T-helper 2 cell treated with Interferon-gamma antibody and Interleukin-4, amounts not matched to agents 5 μg/mL and 100 μg/mL, for 36 hours (primary cell): ENCODE measurements around the gene TADA2A.
"Not testable (repeated sequence)": the region's sequence is repeated elsewhere in the genome, so short reads cannot be mapped to it uniquely, and the experiment has no call there.

Experiments
- DNase-seq: peaks from one replicate; pipeline ENCODE4 v3.0.0; 2021; ENCODE audit warnings: low spot score
- H3K27ac Mint-ChIP-seq: one replicate; pipeline ENCODE4 v1.8.0; 2021; ENCODE audit warnings: mild to moderate bottlenecking, mixed read lengths
- H3K27me3 Mint-ChIP-seq: one replicate; pipeline ENCODE4 v1.8.0; 2021; ENCODE audit warnings: low read depth, mixed read lengths
- H3K36me3 Mint-ChIP-seq: one replicate; pipeline ENCODE4 v1.8.0; 2021; ENCODE audit warnings: low read depth, mixed read lengths
- H3K4me1 Mint-ChIP-seq: one replicate; pipeline ENCODE4 v1.8.0; 2021; ENCODE audit warnings: low read depth, mixed read lengths
- H3K4me3 Mint-ChIP-seq: one replicate; pipeline ENCODE4 v1.8.0; 2022; ENCODE audit warnings: mild to moderate bottlenecking, moderate library complexity, mixed read lengths
- H3K9me3 Mint-ChIP-seq: one replicate; pipeline ENCODE4 v1.8.0; 2021; ENCODE audit warnings: mixed read lengths

Gene TADA2A

DNA sequence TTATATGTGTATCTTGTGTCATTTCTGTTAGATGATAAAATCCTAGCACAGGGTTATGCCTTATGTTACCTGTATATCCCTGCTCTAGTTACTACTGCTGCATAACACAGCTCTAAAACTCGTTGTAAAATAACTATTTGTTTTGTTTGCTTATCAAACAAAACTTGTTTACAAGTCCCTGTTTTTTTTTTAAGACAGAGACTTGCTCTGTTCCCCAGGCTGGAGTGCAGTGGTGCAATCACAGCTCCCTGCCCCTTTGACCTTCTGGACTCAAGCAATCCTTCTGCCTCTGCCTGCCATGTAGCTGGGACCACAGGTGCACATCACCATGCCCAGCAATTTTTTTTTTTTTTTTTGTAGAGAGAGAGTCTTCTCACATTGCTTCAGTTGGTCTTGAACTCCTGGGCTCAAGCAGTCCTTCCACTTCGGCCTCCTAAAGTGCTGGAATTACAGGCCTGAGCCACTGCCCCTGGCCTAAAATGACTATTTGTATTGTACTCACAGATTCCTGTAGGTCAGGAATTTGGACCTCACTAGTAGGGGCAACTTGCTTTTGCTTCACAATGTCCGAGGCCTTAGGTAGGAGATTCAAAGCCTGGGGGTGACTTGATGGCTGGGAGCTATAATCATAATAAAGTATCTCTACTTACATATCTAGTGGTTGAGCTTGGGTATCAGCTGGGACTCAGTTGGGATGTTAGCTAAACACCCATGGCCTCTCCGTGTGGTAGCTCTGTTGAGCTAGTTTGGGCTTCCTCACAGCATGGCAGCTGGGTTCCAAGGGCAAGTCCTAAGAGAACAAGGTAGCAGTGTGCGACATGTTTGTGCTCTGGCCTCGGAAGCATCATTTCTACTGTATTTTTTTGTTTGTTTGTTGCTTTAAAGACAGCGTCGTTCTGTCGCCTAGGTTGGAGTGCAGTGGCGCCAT, 95.6 kb downstream of the TADA2A start:
- no peak overlapping the region for H3K27ac Mint-ChIP-seq
- H3K36me3 Mint-ChIP-seq, result no peaks in the 10 kb centered on the region
- H3K4me3 Mint-ChIP-seq, result no peak overlapping the region
- H3K27me3 Mint-ChIP-seq, result no peaks in the 10 kb centered on the region
- DNase-seq, result no peak
- no peaks in the 10 kb centered on the region for H3K9me3 Mint-ChIP-seq
- H3K4me1 Mint-ChIP-seq, result peaks cover 6% of the 10 kb centered on the region

DNA sequence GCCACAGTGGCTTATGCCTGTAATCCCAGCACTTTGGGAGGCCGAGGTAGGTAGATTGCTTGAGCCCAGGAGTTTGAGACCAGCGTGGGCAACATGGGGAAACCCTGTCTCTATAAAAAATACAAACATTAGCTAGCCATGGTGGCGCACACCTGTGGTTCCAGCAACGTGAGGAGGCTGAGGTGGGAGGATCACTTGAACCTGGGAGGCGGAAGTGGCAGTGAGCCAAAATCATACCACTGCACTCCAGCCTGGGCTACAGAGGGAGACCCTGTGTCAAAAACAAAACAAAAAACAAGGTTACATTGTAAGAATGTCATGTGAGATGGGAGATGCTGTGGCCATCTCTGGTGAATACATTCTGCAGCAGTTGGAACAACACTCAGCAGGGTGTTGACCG, 96.5 kb downstream of the TADA2A start:
- H3K36me3 Mint-ChIP-seq, result no peaks in the 10 kb centered on the region
- peaks cover 6% of the 10 kb centered on the region for H3K4me1 Mint-ChIP-seq
- DNase-seq, result no peak
- no peaks in the 10 kb centered on the region for H3K27me3 Mint-ChIP-seq
- H3K4me3 Mint-ChIP-seq, result no peak overlapping the region
- H3K9me3 Mint-ChIP-seq, result no peaks in the 10 kb centered on the region
- H3K27ac Mint-ChIP-seq, result no peak overlapping the region

DNA sequence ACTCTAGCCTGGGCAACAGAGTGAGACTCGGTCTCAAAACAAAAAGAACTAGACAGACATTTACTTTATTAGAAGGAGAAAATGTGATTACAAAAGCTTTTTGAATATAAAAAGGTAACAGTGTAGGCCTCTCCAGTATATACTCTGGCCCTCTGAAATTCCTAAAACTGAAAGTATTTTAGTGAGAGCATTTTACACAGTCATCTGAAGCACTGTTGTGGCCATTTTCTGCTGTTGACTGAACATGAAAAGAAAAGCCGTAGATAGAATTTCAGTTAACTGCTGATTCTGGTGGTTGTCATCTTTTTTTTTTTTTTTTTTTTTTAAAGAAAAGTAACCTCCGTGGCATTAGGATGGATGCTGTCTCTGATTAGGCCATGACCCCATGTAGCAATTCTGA, 98.6 kb downstream of the TADA2A start:
- Mint-ChIP-seq H3K27me3 (no peaks in the 10 kb centered on the region), H3K9me3 (no peaks in the 10 kb centered on the region), H3K27ac (peak overlapping the region; percentile 20), H3K4me1 (peaks cover 6% of the 10 kb centered on the region), H3K4me3 (no peak overlapping the region), H3K36me3 (no peaks in the 10 kb centered on the region)
- no peak for DNase-seq

DNA sequence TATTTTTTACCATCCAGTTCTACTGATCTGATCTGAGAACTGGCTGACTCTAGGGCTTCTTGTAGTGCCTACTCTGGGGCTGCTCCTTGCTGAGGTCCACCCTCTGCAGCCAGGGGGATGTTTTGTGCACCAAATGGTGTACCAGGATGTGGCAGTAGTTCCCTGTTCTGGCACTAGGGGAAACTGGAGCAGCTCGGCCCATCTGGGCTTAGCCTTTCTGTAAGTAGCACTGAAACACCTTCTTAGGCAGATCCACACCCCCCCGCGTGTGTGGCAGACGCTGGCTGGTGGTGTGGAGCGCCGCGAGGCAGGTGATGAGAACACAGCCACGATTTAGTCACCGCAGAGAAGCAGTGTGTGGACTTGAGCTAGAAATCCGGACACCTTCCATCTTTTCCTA, 100.0 kb downstream of the TADA2A start:
- Mint-ChIP-seq H3K9me3 (no peaks in the 10 kb centered on the region), H3K4me3 (no peak overlapping the region), H3K27me3 (no peaks in the 10 kb centered on the region), H3K27ac (no peak overlapping the region), H3K36me3 (no peaks in the 10 kb centered on the region), H3K4me1 (peaks cover 7% of the 10 kb centered on the region)
- DNase-seq, result no peak

DNA sequence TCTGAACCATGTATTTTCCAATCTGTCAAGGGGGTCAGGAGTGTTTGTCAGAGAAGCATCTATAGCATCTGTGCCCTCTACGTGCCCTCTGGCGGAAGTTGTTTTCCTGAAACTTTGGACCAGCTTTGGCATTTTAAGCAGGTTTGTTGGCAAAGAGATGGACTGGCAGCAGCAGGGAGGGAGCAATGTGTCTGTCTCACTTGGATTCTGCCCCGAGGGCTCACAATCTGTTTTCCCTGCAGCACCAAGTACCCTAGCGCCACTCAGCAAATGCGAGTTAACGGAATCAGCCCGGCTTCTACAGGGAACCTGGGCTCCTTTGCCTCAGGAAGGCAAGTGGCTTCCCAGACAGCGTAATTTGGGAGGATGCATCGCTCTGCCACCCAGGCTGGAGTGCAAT, 100.4 kb downstream of the TADA2A start:
- Mint-ChIP-seq H3K27me3 (no peaks in the 10 kb centered on the region), H3K27ac (no peak overlapping the region)

DNA sequence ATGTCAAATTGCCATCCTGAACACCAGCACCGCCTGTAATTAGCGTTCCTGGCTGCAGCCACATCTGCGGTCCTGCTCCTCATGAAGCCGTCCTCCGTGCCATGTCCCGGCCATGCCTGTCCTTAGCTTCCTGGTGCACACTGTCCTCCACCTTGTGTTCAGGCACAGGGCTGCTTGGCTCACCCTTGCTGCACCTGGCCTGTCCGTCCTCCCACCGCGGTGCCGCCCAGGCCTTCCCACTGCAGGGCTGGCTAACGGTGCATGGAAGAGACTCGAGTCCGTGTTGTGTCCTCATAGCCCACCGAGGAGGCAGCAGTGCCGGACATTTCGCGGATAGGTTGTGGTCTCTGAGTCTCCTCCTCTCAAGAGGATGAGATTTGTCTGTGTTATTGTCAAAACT, 103.4 kb downstream of the TADA2A start:
- peaks cover 7% of the 10 kb centered on the region for H3K4me1 Mint-ChIP-seq
- H3K36me3 Mint-ChIP-seq, result peaks cover 7% of the 10 kb centered on the region
- DNase-seq, result no peak
- H3K27ac Mint-ChIP-seq, result no peak overlapping the region
- no peak overlapping the region for H3K4me3 Mint-ChIP-seq
- no peaks in the 10 kb centered on the region for H3K27me3 Mint-ChIP-seq
- no peaks in the 10 kb centered on the region for H3K9me3 Mint-ChIP-seq

More for the DNA sequence above, 100.4 kb downstream of the TADA2A start:
- no peak overlapping the region for H3K4me3 Mint-ChIP-seq
- DNase-seq, result no peak
- H3K9me3 Mint-ChIP-seq, result no peaks in the 10 kb centered on the region
- H3K4me1 Mint-ChIP-seq, result peaks cover 7% of the 10 kb centered on the region
- no peaks in the 10 kb centered on the region for H3K36me3 Mint-ChIP-seq

DNA sequence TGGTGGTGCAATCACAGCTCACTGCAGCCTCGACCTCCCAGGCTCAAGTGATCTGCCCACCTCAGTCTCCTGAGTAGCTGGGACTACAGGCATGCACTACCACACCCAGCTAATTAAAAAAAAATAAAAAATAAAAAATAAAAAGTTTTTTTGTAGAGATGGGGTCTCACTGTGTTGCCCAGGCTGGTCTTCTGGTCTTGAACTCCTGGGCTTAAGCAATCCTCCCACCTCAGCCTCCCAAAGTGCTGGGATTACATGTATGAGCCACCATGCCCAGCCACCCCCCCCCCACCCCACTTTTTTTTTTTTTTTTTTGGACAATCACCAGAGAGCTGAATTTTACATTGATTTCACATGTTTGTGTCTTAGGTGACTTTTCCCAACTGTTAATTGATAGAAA, 105.0 kb downstream of the TADA2A start:
- H3K9me3 Mint-ChIP-seq, H3K4me1 Mint-ChIP-seq, DNase-seq: not testable (repeated sequence)

DNA sequence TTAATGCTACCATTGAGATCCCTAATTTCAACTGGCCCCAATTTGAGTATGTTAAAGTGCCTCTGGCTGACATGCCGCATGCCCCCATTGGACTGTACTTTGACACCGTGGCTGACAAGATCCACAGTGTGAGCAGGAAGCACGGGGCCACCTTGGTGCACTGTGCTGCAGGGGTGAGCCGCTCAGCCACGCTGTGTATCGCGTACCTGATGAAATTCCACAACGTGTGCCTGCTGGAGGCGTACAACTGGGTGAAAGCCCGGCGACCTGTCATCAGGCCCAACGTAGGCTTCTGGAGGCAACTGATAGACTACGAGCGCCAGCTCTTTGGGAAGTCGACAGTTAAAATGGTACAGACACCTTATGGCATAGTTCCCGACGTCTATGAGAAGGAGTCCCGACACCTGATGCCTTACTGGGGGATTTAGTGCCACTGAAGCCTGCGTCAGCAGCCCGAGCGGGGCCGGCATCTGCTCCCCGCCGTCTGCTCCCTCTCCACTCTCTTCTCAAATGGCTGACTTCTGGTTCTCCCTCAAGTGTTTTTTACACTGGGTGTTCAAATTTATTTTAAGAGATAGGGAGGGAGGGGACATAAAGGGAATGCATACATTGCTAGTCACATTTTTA, 105.9 kb downstream of the TADA2A start:
- DNase-seq, result no peak
- Mint-ChIP-seq H3K4me1 (peaks cover 2% of the 10 kb centered on the region), H3K4me3 (no peak overlapping the region), H3K36me3 (peaks cover 15% of the 10 kb centered on the region), H3K27me3 (no peaks in the 10 kb centered on the region), H3K9me3 (no peaks in the 10 kb centered on the region), H3K27ac (no peak overlapping the region)

More for the DNA sequence above, 105.0 kb downstream of the TADA2A start:
- peaks cover 11% of the 10 kb centered on the region for H3K36me3 Mint-ChIP-seq
- H3K27ac Mint-ChIP-seq, H3K27me3 Mint-ChIP-seq, H3K4me3 Mint-ChIP-seq: not testable (repeated sequence)

DNA sequence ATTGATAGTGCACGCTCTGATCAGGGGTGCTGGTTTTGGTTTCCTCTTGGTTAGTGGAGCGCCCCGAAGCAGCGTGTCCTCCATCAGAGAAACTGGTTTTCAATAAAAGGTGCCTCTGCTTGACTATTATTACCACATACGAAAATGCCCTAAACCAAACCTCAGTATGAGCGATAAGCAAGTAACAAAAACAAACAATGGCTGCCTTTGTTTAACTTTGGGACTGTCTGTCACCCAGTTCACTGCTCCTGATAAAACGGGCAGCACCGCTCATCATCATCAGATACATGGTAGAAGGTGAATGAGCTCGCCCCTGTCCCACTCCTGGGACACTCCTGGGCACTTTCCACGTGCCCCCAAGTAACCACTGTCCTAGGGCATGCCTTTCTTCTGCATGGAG, 107.0 kb downstream of the TADA2A start:
- Mint-ChIP-seq H3K9me3 (no peaks in the 10 kb centered on the region), H3K4me3 (no peak overlapping the region), H3K36me3 (peaks cover 26% of the 10 kb centered on the region), H3K4me1 (peaks cover 2% of the 10 kb centered on the region), H3K27me3 (no peaks in the 10 kb centered on the region), H3K27ac (no peak overlapping the region)
- DNase-seq, result no peak

DNA sequence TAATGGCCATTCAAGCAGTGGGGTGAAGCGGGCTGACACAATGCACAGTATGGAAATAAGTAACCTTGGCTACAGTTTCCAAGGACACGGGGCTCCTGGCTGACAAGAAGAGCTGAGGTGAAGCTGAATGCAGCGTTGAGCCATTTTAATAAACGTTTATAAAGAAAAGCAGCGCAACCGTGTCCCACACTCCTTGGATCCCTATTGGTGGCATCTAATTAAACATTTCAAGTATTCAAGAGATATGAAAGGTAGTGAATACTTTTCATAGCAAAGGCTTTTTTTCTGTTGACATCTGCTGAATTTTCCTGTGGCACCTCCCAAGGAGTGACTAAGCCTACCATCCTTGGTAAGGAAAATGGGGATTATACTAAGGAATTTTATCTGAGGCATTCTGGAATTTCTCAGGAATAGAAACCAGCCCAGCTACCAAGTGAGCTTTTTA, 109.5 kb downstream of the TADA2A start:
- peaks cover 38% of the 10 kb centered on the region for H3K36me3 Mint-ChIP-seq
- H3K4me3 Mint-ChIP-seq, result no peak overlapping the region
- H3K9me3 Mint-ChIP-seq, result no peaks in the 10 kb centered on the region
- no peak for DNase-seq
- no peaks in the 10 kb centered on the region for H3K27me3 Mint-ChIP-seq
- H3K27ac Mint-ChIP-seq, result no peak overlapping the region
- peaks cover 6% of the 10 kb centered on the region for H3K4me1 Mint-ChIP-seq

DNA sequence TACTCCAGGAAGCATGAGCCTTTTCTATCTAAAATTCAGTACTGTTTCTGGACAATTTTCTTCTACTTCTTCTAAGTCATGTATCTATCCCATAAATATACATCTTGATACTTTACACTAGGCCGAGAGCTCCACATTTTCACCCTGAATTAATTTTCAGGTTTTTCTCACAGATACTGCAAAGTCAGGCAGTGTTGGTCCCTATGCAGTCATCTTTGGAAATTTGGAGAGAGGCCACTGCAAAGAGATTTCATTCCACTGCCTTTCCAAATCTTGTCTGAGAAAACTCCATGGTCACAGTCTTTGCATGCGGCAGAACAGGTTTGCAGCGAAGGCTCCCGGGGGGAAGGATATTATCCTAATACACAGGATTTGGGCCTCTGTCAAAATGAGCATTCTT, 111.2 kb downstream of the TADA2A start:
- H3K36me3 Mint-ChIP-seq, result peaks cover 42% of the 10 kb centered on the region
- no peak for DNase-seq
- H3K9me3 Mint-ChIP-seq, result no peaks in the 10 kb centered on the region
- peaks cover 6% of the 10 kb centered on the region for H3K4me1 Mint-ChIP-seq
- no peak overlapping the region for H3K4me3 Mint-ChIP-seq
- no peaks in the 10 kb centered on the region for H3K27me3 Mint-ChIP-seq
- H3K27ac Mint-ChIP-seq, result no peak overlapping the region

DNA sequence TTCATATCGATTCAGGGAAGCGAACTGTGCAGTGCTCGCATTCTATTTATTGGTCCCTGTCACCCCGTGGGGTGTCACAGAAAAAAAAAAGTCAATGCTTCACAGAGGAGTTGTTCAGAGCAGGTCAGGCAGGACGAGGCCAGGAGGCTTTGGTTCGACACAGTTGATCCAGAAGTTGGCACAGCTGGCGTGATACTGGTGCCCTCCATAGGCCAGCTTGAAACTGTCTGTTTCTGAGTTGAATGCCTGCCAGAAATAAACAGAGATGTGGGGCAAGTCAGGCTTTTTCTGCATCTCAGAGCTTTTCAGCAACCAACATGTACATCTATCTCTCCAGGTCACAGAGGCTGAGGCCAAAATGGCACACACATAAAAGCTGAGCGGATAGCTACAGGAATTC, 112.1 kb downstream of the TADA2A start:
- no peaks in the 10 kb centered on the region for H3K27me3 Mint-ChIP-seq

DNA sequence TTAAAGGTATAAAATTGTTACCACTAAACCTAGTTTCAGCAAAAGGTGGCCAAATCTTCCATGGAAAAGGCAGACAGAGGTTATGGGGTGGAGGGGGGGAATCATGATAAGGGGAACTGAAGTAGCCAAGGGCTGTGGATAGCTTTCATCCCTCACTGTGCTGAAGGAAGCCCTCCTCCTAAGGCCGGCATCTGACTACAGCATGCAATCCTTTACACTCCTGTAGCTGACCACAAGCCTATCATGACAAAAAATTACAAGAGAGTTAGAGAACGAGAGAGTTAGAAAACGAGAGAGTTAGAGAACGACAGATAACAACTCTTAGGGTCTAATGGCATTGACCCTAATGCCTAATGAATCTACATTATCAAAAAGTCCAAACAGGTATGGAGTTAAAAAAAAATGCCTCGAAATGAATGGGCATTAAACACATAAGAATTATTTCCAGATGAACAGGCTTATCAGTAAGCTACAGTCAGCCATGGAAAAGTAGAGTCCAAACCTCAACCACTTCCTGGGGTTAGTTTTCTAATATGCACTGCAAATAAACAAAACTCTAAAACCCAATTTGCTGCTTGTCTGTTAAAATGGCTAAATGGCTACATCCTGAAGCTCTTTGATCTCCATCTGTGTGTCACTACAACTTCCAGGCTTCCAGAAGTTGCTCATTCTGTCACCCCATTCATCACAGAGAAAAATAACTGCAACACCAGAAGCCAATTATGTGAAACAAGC, 112.7 kb downstream of the TADA2A start:
- no peak overlapping the region for H3K4me3 Mint-ChIP-seq
- no peak for DNase-seq
- H3K9me3 Mint-ChIP-seq, result no peaks in the 10 kb centered on the region
- no peaks in the 10 kb centered on the region for H3K27me3 Mint-ChIP-seq
- H3K36me3 Mint-ChIP-seq, result peaks cover 42% of the 10 kb centered on the region
- peaks cover 10% of the 10 kb centered on the region for H3K4me1 Mint-ChIP-seq
- peak overlapping the region; percentile 24 for H3K27ac Mint-ChIP-seq

More for the DNA sequence above, 112.1 kb downstream of the TADA2A start:
- Mint-ChIP-seq H3K4me1 (peaks cover 10% of the 10 kb centered on the region), H3K36me3 (peaks cover 40% of the 10 kb centered on the region), H3K9me3 (no peaks in the 10 kb centered on the region), H3K27ac (no peak overlapping the region), H3K4me3 (no peak overlapping the region)
- no peak for DNase-seq

DNA sequence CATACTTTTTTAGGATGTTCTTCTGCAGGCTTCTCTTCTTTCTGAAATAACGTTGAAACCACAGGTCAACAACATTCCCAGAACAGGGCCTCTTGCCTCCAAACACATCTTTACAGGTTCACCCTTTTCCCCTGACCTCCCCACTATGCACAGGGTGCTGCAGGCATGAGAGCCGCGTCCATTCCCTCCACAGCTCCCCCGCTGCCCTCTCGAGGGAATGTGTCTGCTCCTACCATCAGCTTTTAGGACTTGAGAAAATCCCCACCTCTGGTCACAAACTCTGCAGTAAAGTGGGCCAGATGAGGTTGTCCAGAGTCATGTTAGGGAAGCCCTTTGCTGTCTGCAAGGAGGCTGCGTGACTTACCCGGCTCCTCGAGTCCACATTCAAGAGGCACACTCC, 113.5 kb downstream of the TADA2A start:
- Mint-ChIP-seq H3K27me3 (no peaks in the 10 kb centered on the region), H3K27ac (no peak overlapping the region), H3K9me3 (no peaks in the 10 kb centered on the region), H3K36me3 (peaks cover 44% of the 10 kb centered on the region), H3K4me1 (peaks cover 10% of the 10 kb centered on the region), H3K4me3 (no peak overlapping the region)
- DNase-seq, result no peak
